GM10248 (cell line): ENCODE measurements around the gene DAB2IP.
A peak's percentile ranks its signal among the peaks of the same experiment; 100 is the strongest.

Experiments used
- CTCF ChIA-PET: fragments of 300-600 bp; sonication (Branson Sonifier 250); formaldehyde crosslinking; extraction: SDS; loops from one replicate; lab custom pipeline; 2021; ENCODE audit warnings: antibody characterized with exemption; lab: Yijun Ruan, JAX
- POLR2A ChIA-PET: fragments of 350-650 bp; sonication (Branson Sonifier 250); formaldehyde crosslinking; extraction: SDS; loops from one replicate; lab custom pipeline; 2020; ENCODE audit warnings: antibody characterized with exemption; lab: Yijun Ruan, JAX
- DNase-seq: peaks from one replicate; pipeline ENCODE4 v3.0.0; 2012; ENCODE audit errors: extremely low spot score
- TF ChIP-seq, protein P1 (sequence below): IDR thresholded peaks from 2 replicates; pipeline ENCODE4 v1.5.1; 2012; ENCODE audit warnings: mild to moderate bottlenecking, low read depth; ENCODE audit errors: extremely low read depth, missing control alignments, control extremely low read depth

Gene DAB2IP

GRCh38 chr9:121706149-121706750 is 54.8 kb downstream of the DAB2IP start:
- POLR2A ChIA-PET: no interaction called here
- DNase-seq: no peak
- CTCF ChIA-PET: interaction anchor here (0.7 to 1.0 kb wide), 2 partner anchors 11 to 20 kb away, joined by 3 to 4 read pairs; no protein-coding TSS in a partner anchor
- TF ChIP-seq, protein P1, sequence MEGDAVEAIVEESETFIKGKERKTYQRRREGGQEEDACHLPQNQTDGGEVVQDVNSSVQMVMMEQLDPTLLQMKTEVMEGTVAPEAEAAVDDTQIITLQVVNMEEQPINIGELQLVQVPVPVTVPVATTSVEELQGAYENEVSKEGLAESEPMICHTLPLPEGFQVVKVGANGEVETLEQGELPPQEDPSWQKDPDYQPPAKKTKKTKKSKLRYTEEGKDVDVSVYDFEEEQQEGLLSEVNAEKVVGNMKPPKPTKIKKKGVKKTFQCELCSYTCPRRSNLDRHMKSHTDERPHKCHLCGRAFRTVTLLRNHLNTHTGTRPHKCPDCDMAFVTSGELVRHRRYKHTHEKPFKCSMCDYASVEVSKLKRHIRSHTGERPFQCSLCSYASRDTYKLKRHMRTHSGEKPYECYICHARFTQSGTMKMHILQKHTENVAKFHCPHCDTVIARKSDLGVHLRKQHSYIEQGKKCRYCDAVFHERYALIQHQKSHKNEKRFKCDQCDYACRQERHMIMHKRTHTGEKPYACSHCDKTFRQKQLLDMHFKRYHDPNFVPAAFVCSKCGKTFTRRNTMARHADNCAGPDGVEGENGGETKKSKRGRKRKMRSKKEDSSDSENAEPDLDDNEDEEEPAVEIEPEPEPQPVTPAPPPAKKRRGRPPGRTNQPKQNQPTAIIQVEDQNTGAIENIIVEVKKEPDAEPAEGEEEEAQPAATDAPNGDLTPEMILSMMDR: no peak

GRCh38 chr9:121707477-121708424 is 56.3 kb downstream of the DAB2IP start:
- TF ChIP-seq, protein P1: no peak
- DNase-seq: peak; percentile 69
- ChIA-PET CTCF (interaction anchor here (1.2 to 1.4 kb wide), 2 partner anchors 13 to 20 kb away, joined by 4 read pairs; no protein-coding TSS in a partner anchor), POLR2A (no interaction called here)

GRCh38 chr9:121708768-121709488 is 57.5 kb downstream of the DAB2IP start:
- DNase-seq: no peak
- TF ChIP-seq, protein P1: no peak
- ChIA-PET CTCF (interaction anchor here (1.2 to 1.4 kb wide), 2 partner anchors 14 to 22 kb away, joined by 4 read pairs; no protein-coding TSS in a partner anchor), POLR2A (no interaction called here)

- no peak for DNase-seq
- CTCF ChIA-PET: no interaction called here
- POLR2A ChIA-PET: no interaction called here
Observed at GRCh38 chr9:121709798-121710197, 58.4 kb downstream of the DAB2IP start.

GRCh38 chr9:121711281-121711680 is 59.8 kb downstream of the DAB2IP start:
- TF ChIP-seq, protein P1: no peak
- ChIA-PET POLR2A (no interaction called here), CTCF (no interaction called here)
- no peak for DNase-seq

More at GRCh38 chr9:121709798-121710197, 58.4 kb downstream of the DAB2IP start:
- TF ChIP-seq, protein P1: no peak

DNA sequence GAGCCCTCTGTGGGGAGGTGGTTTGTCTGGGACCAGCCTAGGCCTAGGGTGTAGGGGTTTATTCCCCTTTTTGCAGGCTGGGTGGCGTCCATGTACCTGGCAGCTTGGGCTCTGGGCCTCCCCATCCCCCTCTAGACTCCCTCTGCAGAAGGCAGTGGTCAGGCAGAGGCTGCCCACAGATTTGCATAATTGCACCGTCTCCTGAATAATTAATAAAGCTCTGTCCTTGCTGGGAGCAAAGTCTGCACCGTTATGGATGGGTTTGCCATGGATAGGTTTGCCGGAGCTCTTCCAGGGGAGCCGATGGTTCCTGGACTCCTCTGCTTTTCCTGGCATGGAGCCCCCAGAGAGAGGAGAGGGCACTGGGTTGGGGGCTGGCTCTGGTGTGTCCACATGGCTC is 60.4 kb downstream of the DAB2IP start:
- ChIA-PET POLR2A (no interaction called here), CTCF (no interaction called here)
- DNase-seq: no peak
- TF ChIP-seq, protein P1: no peak
